GM21390 (cell line): ENCODE results near the gene GLCE.
"Not testable (repeated sequence)": the region's sequence is repeated elsewhere in the genome, so short reads cannot be mapped to it uniquely, and the experiment has no call there.

Experiments
- ATAC-seq: cut with Tn5 transposase; IDR thresholded peaks from one replicate; pipeline ENCODE4 v1.9.1; 2021; ENCODE audit not compliant: unreplicated experiment

Gene GLCE

GRCh38 chr15:69158201-69158842 is 2.1 kb upstream of the GLCE start:
- ATAC-seq: no peak

GRCh38 chr15:69158843-69159240 is 1.6 kb upstream of the GLCE start:
- ATAC-seq: no peak

GRCh38 chr15:69159805-69160140 is 662 bp upstream of the GLCE start:
- ATAC-seq: no peak

DNA sequence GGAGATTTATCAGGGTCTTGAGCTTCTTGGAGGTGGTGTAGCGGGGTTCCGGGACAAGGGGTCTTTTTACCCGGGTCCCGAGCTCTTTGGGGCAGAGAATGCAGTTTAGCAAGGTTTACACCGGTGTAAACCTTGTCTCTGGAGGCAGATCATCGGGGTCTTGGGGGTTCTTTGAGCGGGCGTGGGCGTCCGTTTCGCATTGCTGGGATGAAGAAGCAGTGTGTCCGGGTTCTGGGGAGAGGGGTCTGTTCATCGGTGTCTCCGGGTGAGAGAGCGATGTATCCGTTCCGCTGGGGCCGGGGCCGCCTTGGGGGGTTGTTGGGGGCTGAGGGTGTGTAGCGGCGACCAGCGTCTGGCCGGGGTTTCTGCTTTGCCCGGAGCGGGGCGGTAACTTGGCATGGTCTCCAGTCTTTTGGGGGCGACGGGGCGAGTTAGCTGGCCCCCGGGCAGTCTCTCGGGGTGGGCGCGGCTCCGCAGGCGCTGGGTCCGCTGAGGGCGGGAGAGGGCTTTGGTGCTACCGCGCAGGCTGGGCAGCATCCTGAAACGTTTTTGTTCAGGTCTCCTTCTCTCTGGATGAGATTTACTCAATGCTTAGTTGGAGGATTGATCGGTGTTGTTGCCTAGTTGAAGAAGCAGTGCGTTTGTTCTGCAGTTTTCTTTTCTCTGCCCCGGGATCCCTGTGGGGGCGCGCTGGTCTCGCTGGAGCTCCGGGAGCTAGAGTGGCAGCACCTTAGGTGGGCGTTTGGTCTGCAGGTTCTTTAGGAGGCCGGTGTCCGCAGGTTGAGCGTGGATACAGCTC is 843 bp downstream of the GLCE start:
- ATAC-seq: no peak

DNA sequence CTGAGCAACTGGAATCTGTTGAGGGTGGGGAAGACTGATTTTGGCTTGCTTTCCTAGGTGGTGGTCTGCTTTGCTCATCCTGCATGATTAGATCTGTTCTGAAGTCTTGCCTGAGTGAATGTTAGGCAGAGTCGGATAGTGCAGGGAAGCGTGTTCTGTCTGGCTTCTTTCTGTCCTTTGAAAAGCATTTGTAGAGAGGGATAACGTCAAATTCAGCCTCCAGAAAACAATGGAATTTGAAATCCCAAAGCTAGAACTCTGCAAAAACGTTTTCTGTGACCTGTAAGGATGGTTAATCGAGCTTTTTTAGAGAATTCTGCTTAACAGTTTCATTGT is 1.4 kb downstream of the GLCE start:
- ATAC-seq: no peak

- ATAC-seq: no peak
These were observed 2.8 kb downstream of the GLCE start for GRCh38 chr15:69163141-69163669.

DNA sequence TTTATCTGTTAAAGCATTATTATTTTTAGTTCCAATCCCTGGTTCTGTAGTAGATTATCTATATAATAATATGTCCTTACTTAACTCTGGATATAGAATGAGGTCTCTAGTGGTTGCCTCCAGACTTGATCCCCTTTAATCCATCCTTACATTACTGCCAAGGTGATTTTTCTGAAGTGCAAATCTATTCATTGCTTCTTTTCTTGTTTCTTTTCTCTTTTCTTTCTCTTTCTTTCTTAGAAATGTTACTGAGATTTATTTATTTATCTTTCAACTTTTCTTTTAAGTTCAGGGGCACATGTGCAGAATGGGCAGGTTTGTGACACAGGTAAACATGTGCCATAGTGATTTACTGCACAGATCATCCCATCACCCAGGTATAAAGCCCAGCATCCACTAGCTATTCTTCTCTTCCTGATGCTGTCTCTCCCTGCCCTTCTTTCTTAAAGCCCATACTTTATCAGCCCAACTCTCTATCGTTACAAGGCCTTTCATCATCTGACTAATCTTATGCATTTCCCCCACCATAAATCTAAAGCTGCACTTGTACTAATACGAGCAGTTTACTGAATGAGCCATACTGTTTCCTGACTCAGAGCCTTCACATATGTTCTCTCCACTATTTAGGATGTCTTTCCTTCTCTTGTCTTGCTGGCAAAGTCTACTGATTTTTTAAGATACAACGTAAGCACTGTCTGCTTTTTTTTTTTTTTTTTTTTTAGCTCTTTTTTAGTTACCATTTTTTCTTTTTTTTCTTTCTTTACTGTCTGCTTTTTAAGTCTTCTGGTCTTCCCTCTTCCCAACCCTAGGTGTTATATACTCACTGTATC is 4.6 kb downstream of the GLCE start:
- ATAC-seq: no peak

GRCh38 chr15:69165637-69166025 is 5.2 kb downstream of the GLCE start:
- ATAC-seq: no peak

GRCh38 chr15:69167218-69167846 is 6.9 kb downstream of the GLCE start:
- ATAC-seq: no peak

DNA sequence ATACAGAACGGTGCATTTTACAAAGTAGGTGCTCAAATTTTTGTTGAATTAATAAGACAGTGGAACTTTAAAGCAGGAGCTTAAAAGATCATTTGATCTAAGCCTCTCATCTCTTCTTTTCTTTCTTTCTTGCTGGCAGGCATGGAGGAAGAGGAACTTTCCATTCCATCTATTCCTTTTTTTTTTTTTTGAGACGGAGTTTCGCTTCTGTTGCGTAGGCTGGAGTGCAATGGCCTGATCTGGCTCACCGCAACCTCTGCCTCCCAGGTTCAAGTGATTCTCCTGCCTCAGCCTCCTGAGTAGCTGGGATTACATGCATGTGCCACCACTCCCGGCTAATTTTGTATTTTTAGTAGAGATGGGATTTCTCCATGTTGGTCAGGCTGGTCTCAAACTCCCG is 7.9 kb downstream of the GLCE start:
- not testable (repeated sequence) for ATAC-seq

- not testable (repeated sequence) for ATAC-seq
These were observed 9.1 kb downstream of the GLCE start for GRCh38 chr15:69169540-69169939.

DNA sequence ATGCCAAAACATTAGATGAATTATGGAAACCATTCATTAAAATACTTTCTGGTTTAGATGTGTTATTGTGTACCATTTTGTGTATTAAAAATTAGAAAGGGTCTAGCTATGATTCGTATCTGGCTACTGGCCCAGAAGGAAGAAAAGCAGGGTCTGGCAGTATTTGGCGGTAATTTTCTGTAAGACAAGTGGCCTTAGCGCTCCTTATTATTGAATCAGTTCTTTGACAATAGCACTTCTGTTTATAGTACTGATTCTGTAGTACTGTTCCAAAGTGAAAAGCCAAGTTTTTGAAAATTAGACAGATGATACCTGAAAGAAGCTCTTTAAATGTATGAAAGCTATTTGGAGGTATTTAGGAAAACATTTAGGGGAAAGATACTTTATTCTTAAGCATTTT is 10.2 kb downstream of the GLCE start:
- no peak for ATAC-seq

DNA sequence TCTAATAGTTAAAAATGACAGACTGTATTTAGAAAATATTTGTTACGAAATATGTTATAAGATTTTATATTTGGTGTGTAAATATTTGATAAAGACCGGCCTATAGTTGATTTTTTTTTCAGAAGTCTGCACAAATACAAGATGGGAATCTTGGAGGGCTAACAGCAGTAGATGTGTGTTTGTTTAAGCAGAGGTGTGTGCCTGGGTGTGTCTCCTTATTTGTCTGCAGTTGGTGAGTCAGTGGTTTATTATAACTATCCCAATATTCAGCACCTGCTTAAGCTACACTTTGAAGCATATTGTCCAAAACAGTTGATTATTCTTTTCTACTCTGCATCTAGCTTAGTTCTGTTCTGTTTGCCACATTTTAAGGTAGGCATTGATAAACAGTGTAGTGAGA is 12.4 kb downstream of the GLCE start:
- ATAC-seq: no peak

DNA sequence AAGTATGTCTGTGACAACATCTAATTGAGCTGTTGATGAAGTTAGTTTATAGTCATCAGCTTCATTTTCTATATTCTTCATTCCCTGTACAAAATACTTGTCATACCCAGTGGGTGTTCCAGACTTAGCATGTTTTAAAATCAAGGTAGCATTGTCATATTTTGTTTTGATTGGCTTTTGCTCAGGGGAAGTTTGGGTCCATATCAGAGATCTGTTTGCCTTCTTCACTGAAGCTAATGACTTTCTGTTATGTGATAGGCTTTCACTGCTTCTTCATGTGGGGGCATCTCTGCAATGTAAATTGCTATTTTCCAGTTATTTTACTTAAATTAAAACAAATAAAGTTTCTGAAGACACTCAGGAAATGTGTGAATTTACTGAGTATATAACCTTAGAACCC is 15.1 kb downstream of the GLCE start:
- no peak for ATAC-seq

DNA sequence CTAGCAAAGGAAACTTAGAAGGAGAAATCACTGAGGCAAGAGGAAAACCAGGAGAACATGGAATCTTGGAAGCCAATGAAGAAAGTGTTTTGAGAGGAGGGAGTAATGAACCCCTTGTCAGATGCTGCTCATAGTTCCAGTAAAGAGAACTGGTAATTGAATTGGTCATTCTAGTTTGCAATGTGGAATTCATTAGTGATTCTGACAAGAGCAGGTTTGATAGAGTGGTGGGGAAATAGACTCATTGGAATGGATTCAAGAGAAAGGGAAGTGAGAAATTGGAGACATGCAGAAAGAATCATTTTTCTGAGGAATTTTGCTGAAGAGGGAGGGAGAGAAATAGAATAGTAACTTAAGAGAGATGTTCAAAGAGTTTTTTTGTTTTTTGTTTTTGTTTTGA is 21.0 kb downstream of the GLCE start:
- ATAC-seq: no peak

DNA sequence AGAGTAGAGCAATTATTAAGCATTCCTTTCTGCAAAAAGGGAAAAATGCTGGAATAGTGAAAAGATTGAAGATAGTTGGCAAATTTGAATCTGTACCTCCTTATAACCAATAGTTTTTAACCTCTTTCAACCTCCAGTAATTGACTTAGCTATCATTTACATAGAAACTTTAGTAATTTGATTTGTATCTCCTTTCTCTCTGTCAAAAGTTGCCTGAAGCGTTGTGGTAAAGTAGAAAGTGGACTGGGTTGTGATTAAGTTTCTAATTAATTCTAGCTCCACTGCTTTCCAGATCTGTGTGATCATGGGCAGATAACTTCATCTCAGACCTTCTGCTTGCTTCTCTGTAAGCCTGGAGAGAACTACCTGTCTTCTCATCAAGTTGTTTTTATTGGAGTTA is 24.8 kb downstream of the GLCE start:
- no peak for ATAC-seq

GRCh38 chr15:69185706-69186105 is 25.3 kb downstream of the GLCE start:
- no peak for ATAC-seq

DNA sequence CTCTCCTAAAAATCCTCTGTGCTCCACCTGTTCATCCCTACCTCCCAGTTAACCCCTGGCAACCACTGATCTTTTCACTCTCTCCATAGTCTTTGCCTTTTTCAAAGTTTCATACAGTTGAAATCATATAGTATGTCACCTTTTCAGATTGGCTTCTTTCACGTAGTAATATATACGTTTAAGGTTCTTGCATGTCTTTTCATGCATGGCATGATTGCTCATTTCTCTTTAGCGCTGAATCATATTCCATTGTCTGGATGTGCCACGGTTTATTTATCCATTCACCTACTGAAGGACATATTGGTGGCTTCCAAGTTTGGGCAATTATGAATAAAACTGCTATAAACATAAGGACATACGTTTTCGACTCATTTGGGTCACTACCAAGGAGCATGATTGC is 28.7 kb downstream of the GLCE start:
- ATAC-seq: no peak

GRCh38 chr15:69190091-69190490 is 29.7 kb downstream of the GLCE start:
- no peak for ATAC-seq

DNA sequence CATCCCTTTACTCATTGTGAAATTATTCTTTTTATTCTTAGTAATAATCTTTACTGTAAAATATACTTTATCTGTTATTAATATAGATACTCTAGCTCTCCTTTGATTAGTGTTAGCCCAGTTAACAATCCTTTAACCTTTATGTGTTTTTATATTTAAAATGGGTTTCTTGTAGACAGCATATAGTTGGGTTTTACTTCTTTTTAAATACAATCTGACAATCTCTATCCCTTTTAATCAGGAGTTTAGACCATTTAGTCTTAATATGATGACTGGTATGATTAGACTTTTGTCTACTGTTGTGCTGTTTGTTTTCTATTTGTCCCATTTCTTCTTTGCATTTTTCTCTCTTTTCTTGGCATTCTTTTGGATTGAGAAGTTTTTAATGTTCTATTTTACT is 30.1 kb downstream of the GLCE start:
- no peak for ATAC-seq

- no peak for ATAC-seq
These were observed 33.8 kb downstream of the GLCE start for GRCh38 chr15:69194025-69194827.
